GM23338 (cell line): Measurements from ENCODE around the gene PRAMEF12. TPM values are rescaled to one million over a fixed set of nuclear protein-coding genes. Genes with fewer than 3 reads are reported as not detected.

ENCODE experiments used
- ATAC-seq: fragments of 200-7000 bp; cut with Tn5 transposase; 3 replicates; pipeline ENCODE4 v1.9.1; 2020
- DNase-seq: peaks from one replicate; pipeline ENCODE4 v3.0.0-alpha.2; 2015; ENCODE audit warnings: low spot score
- H2AFZ ChIP-seq: fragments of 200-600 bp; sonication (generic); 2 replicates; pipeline ENCODE4 v1.8.0; 2016; ENCODE audit warnings: antibody characterized with exemption, mild to moderate bottlenecking, moderate library complexity
- H3F3A ChIP-seq: fragments of 200-600 bp; sonication (generic); replicated peaks from 2 replicates; pipeline ENCODE4 v1.8.0; 2017; ENCODE audit warnings: antibody characterized with exemption, mixed run types, low read depth
- H3K27ac ChIP-seq: fragments of 200-600 bp; sonication (generic); 2 replicates; pipeline ENCODE4 v1.6.1; 2016; ENCODE audit warnings: low read depth
- H3K27me3 ChIP-seq: fragments of 200-600 bp; sonication (generic); 2 replicates; pipeline ENCODE4 v1.8.0; 2016; ENCODE audit warnings: mild to moderate bottlenecking, mixed run types, moderate library complexity; ENCODE audit not compliant: insufficient read depth
- H3K36me3 ChIP-seq: fragments of 200-600 bp; sonication (generic); 2 replicates; pipeline ENCODE4 v1.8.0; 2016; ENCODE audit warnings: mild to moderate bottlenecking; ENCODE audit not compliant: insufficient read depth
- H3K4me1 ChIP-seq: fragments of 200-600 bp; sonication (generic); 2 replicates; pipeline ENCODE4 v1.8.0; 2016; ENCODE audit warnings: mild to moderate bottlenecking, moderate library complexity; ENCODE audit not compliant: insufficient read depth
- H3K4me2 ChIP-seq: fragments of 200-600 bp; sonication (generic); 2 replicates; pipeline ENCODE4 v1.7.1; 2017; ENCODE audit warnings: mixed run types
- H3K4me3 ChIP-seq: fragments of 200-600 bp; sonication (generic); 2 replicates; pipeline ENCODE4 v1.6.1; 2016; ENCODE audit warnings: mixed run types
- H3K79me2 ChIP-seq: fragments of 200-600 bp; sonication (generic); replicated peaks from 2 replicates; pipeline ENCODE4 v1.8.0; 2017; ENCODE audit warnings: mild to moderate bottlenecking; ENCODE audit not compliant: insufficient read depth
- H3K9me2 ChIP-seq: fragments of 200-600 bp; sonication (generic); 2 replicates; pipeline ENCODE4 v1.8.0; 2017; ENCODE audit not compliant: insufficient read depth
- H4K20me1 ChIP-seq: fragments of 200-600 bp; sonication (generic); replicated peaks from 2 replicates; pipeline ENCODE4 v1.8.0; 2017; ENCODE audit warnings: mild to moderate bottlenecking; ENCODE audit not compliant: insufficient read depth
- H3K27ac Mint-ChIP-seq: 2 replicates; pipeline ENCODE4 v1.8.0; 2020; ENCODE audit warnings: inconsistent platforms, mild to moderate bottlenecking, moderate library complexity, mixed read lengths
- H3K27me3 Mint-ChIP-seq: 3 replicates; pipeline ENCODE4 v1.8.0; 2022; ENCODE audit warnings: low read depth, mild to moderate bottlenecking, moderate library complexity, mixed read lengths, inconsistent platforms; ENCODE audit not compliant: insufficient read depth, poor library complexity
- H3K36me3 Mint-ChIP-seq: 3 replicates; pipeline ENCODE4 v1.8.0; 2021; ENCODE audit warnings: low read depth, mild to moderate bottlenecking, inconsistent platforms, moderate library complexity, mixed read lengths
- H3K4me1 Mint-ChIP-seq: 3 replicates; pipeline ENCODE4 v1.8.0; 2020; ENCODE audit warnings: mild to moderate bottlenecking, inconsistent platforms, mixed read lengths
- H3K4me3 Mint-ChIP-seq: 3 replicates; pipeline ENCODE4 v1.8.0; 2021; ENCODE audit warnings: moderate library complexity, mild to moderate bottlenecking, inconsistent platforms, mixed read lengths
- H3K9me3 Mint-ChIP-seq: 3 replicates; pipeline ENCODE4 v1.8.0; 2020; ENCODE audit warnings: moderate library complexity, mild to moderate bottlenecking, inconsistent platforms, mixed read lengths
- CREB1 ChIP-seq: fragments of 250-450 bp; sonication (Bioruptor Pico); IDR thresholded peaks from 2 replicates; pipeline ENCODE4 v1.5.0; 2020; ENCODE audit warnings: low read depth, mild to moderate bottlenecking, moderate library complexity
- CTCF ChIP-seq, 2 experiments: fragments of 200-600 bp in 1 of 2; sonication (generic) in 1 of 2; conservative IDR thresholded peaks; 2 replicates each; pipeline versions ENCODE4 v1.5.1 to v1.6.1; 2016 to 2017; ENCODE audit warnings: antibody characterized with exemption in 2 of 2, low read depth in 2 of 2, mild to moderate bottlenecking in 2 of 2, moderate library complexity in 1 of 2
- ETS1 ChIP-seq: IDR thresholded peaks from 2 replicates; pipeline ENCODE4 v1.6.1; 2016; ENCODE audit warnings: antibody characterized with exemption
- EZH2 ChIP-seq: fragments of 200-600 bp; sonication (generic); IDR thresholded peaks from one replicate; pipeline ENCODE4 v1.8.0; 2017; ENCODE audit warnings: antibody characterized with exemption, mild to moderate bottlenecking, low read depth; ENCODE audit not compliant: unreplicated experiment
- EZH2phosphoT487 ChIP-seq: fragments of 200-600 bp; sonication (generic); IDR thresholded peaks from one replicate; pipeline ENCODE4 v1.8.1; 2018; ENCODE audit warnings: antibody characterized with exemption; ENCODE audit not compliant: unreplicated experiment
- JUNB ChIP-seq: IDR thresholded peaks from one replicate; pipeline ENCODE4 v1.6.1; 2016; ENCODE audit warnings: antibody characterized with exemption; ENCODE audit not compliant: unreplicated experiment
- NANOG ChIP-seq: IDR thresholded peaks from 2 replicates; pipeline ENCODE4 v1.6.1; 2016; ENCODE audit warnings: antibody characterized with exemption, borderline replicate concordance
- POLR2AphosphoS5 ChIP-seq: IDR thresholded peaks from 2 replicates; pipeline ENCODE4 v1.6.1; 2016; ENCODE audit warnings: antibody characterized with exemption, low read depth
- REST ChIP-seq: IDR thresholded peaks from one replicate; pipeline ENCODE4 v1.6.1; 2018; ENCODE audit warnings: antibody characterized with exemption; ENCODE audit not compliant: unreplicated experiment
- STAT1 ChIP-seq: IDR thresholded peaks from one replicate; pipeline ENCODE4 v1.6.1; 2016; ENCODE audit warnings: antibody characterized with exemption; ENCODE audit not compliant: unreplicated experiment
- ZNF114 ChIP-seq: fragments of 250-450 bp; sonication (Bioruptor Pico); IDR thresholded peaks from 2 replicates; pipeline ENCODE4 v1.5.0; 2020; ENCODE audit warnings: mild to moderate bottlenecking, moderate library complexity
- ZNF331 ChIP-seq: fragments of 250-450 bp; sonication (Bioruptor Pico); IDR thresholded peaks from 2 replicates; pipeline ENCODE4 v1.5.0; 2020; ENCODE audit warnings: low read depth, mild to moderate bottlenecking, moderate library complexity
- ZNF462 ChIP-seq: fragments of 250-450 bp; sonication (Bioruptor Pico); IDR thresholded peaks from 2 replicates; pipeline ENCODE4 v1.5.0; 2020; ENCODE audit warnings: mild to moderate bottlenecking, moderate library complexity
- polyA plus RNA-seq: library from polyadenylated mRNA; unstranded; fragments of >200 nt; fragmentation: Nextera tagmentation; extraction: Ambion mirVana; gene quantifications from 2 replicates; pipeline ENCODE4 v1.2.1, GENCODE V29; 2016
- total RNA-seq: library from RNA; depleted of rRNA; stranded (reverse); fragments of >200 nt; shearing (Covaris generic); gene quantifications from 2 replicates; pipeline ENCODE4 v1.2.3, GENCODE V29; 2014

PRAMEF12 gene
- total and polyA plus RNA-seq, 2 experiments from 2014 or later, result not detected

GRCh38 chr1:12730156-12730555 lies 43.4 kb upstream of the PRAMEF12 start:
- no peak overlapping the region for H3K27ac Mint-ChIP-seq
- Histone ChIP-seq H3K4me2 (no peak overlapping the region), H3K79me2 (no peaks in the 10 kb centered on the region), H3K27ac (no peak overlapping the region), H3K9me2 (peaks cover 8% of the 10 kb centered on the region), H2AFZ (no peak overlapping the region), H3K27me3 (no peaks in the 10 kb centered on the region), H3K36me3 (no peaks in the 10 kb centered on the region), H3F3A (no peaks in the 10 kb centered on the region), H4K20me1 (no peaks in the 10 kb centered on the region), H3K4me3 (no peak overlapping the region), H3K4me1 (no peaks in the 10 kb centered on the region)
- TF ChIP-seq EZH2phosphoT487 (no peak), POLR2AphosphoS5 (no peak), ZNF462 (CRISPR knock-in tag) (no peak), ZNF331 (no peak), ETS1 (no peak), ZNF114 (CRISPR knock-in tag) (no peak), CREB1 (no peak), REST (no peak), STAT1 (no peak), JUNB (no peak), EZH2 (no peak), NANOG (no peak), CTCF (conservative IDR thresholded peaks at IDR 0.05; ENCODE audit: low read depth in 2 of 2) (no peak)
- ATAC-seq, result no peak
- H3K36me3 Mint-ChIP-seq, result peaks cover 8% of the 10 kb centered on the region; the same call in 2 of the 3 replicates
- DNase-seq, result no peak
- no peak overlapping the region for H3K4me3 Mint-ChIP-seq
- H3K9me3 Mint-ChIP-seq, result peaks cover 26% of the 10 kb centered on the region; the same call in 2 of the 3 replicates
- peaks cover 3% of the 10 kb centered on the region for H3K27me3 Mint-ChIP-seq
- H3K4me1 Mint-ChIP-seq, result peaks cover 2% of the 10 kb centered on the region; the same call in 2 of the 3 replicates
